MCF 10A (cell line): Measurements from ENCODE around the gene TNS2. TPM values are rescaled to one million over a fixed set of nuclear protein-coding genes. Genes with fewer than 3 reads are reported as not detected.
A peak's percentile ranks its signal among the peaks of the same experiment; 100 is the strongest.

Source experiments
- Bru-seq: library from RNA; stranded (reverse); fragments of 400-500 nt; gene quantifications from one replicate; lab custom pipeline; 2021; lab: Mats Ljungman, UMichigan
- BruChase-seq, 2 experiments: library from RNA; stranded (reverse); fragments of 400-500 nt; gene quantifications; one replicate each; lab custom pipeline; 2021; lab: Mats Ljungman, UMichigan
- BruUV-seq: library from RNA; stranded (reverse); fragments of 400-500 nt; replicated peaks from 2 replicates; lab custom pipeline; 2021; lab: Mats Ljungman, UMichigan
- CTCF ChIA-PET: fragments of 300-600 bp; sonication (Branson Sonifier 250); formaldehyde crosslinking; extraction: SDS; loops from one replicate; lab custom pipeline; 2021; ENCODE audit warnings: antibody characterized with exemption, inconsistent platforms; lab: Yijun Ruan, JAX
- POLR2A ChIA-PET: fragments of 300-600, 350-650 bp; sonication (Branson Sonifier 250); formaldehyde crosslinking; extraction: SDS; loops from one replicate; lab custom pipeline; 2020; ENCODE audit warnings: antibody characterized with exemption, inconsistent platforms; lab: Yijun Ruan, JAX
- DNase-seq: peaks from one replicate; pipeline ENCODE4 v3.0.0-alpha.2; 2018; ENCODE audit not compliant: unreplicated experiment
- H3K27ac Mint-ChIP-seq: one replicate; pipeline ENCODE4 v1.8.0; 2022; ENCODE audit warnings: mild to moderate bottlenecking, low read depth, mixed read lengths; ENCODE audit not compliant: unreplicated experiment
- H3K27me3 Mint-ChIP-seq: one replicate; pipeline ENCODE4 v1.8.0; 2022; ENCODE audit warnings: mixed read lengths; ENCODE audit not compliant: insufficient read depth, unreplicated experiment
- H3K36me3 Mint-ChIP-seq: one replicate; pipeline ENCODE4 v1.8.0; 2022; ENCODE audit warnings: mild to moderate bottlenecking, moderate library complexity, mixed read lengths; ENCODE audit not compliant: insufficient read depth, unreplicated experiment
- H3K4me1 Mint-ChIP-seq: one replicate; pipeline ENCODE4 v1.8.0; 2022; ENCODE audit warnings: mixed read lengths; ENCODE audit not compliant: insufficient read depth, unreplicated experiment
- H3K4me3 Mint-ChIP-seq: one replicate; pipeline ENCODE4 v1.8.0; 2022; ENCODE audit warnings: mild to moderate bottlenecking, moderate library complexity, mixed read lengths; ENCODE audit not compliant: unreplicated experiment
- H3K9me3 Mint-ChIP-seq: one replicate; pipeline ENCODE4 v1.8.0; 2022; ENCODE audit warnings: mixed read lengths; ENCODE audit not compliant: unreplicated experiment
- intact Hi-C: fragments of 100-400 bp; cut with micrococcal nuclease; formaldehyde crosslinking; loops from 2 replicates; pipeline ENCODE4 v1.14.1; 2022
- long read RNA-seq: library from polyadenylated mRNA; stranded (forward); transcript quantifications from one replicate; pipeline ENCODE4 v2.0.0, GENCODE V29; 2022
- total RNA-seq: library from RNA; stranded (reverse); gene quantifications from 2 replicates; pipeline ENCODE4 v1.2.3, GENCODE V29; 2022
- TF ChIP-seq, protein P1 (sequence below): fragments of 200-600 bp; IDR thresholded peaks from one replicate; pipeline ENCODE4 v1.8.0; 2022; ENCODE audit warnings: antibody characterized with exemption, mild to moderate bottlenecking; ENCODE audit not compliant: unreplicated experiment

TNS2 gene, protein sequence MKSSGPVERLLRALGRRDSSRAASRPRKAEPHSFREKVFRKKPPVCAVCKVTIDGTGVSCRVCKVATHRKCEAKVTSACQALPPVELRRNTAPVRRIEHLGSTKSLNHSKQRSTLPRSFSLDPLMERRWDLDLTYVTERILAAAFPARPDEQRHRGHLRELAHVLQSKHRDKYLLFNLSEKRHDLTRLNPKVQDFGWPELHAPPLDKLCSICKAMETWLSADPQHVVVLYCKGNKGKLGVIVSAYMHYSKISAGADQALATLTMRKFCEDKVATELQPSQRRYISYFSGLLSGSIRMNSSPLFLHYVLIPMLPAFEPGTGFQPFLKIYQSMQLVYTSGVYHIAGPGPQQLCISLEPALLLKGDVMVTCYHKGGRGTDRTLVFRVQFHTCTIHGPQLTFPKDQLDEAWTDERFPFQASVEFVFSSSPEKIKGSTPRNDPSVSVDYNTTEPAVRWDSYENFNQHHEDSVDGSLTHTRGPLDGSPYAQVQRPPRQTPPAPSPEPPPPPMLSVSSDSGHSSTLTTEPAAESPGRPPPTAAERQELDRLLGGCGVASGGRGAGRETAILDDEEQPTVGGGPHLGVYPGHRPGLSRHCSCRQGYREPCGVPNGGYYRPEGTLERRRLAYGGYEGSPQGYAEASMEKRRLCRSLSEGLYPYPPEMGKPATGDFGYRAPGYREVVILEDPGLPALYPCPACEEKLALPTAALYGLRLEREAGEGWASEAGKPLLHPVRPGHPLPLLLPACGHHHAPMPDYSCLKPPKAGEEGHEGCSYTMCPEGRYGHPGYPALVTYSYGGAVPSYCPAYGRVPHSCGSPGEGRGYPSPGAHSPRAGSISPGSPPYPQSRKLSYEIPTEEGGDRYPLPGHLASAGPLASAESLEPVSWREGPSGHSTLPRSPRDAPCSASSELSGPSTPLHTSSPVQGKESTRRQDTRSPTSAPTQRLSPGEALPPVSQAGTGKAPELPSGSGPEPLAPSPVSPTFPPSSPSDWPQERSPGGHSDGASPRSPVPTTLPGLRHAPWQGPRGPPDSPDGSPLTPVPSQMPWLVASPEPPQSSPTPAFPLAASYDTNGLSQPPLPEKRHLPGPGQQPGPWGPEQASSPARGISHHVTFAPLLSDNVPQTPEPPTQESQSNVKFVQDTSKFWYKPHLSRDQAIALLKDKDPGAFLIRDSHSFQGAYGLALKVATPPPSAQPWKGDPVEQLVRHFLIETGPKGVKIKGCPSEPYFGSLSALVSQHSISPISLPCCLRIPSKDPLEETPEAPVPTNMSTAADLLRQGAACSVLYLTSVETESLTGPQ (N-terminal part only)
- total RNA-seq: 22.3 and 26.3 TPM in 2 replicates
- percentile 42 among the genes with signal in this experiment for Bru-seq, nascent RNA
- percentile 58 among the genes with signal in this experiment for BruChase-seq, experiment 1, labeled RNA remaining after a 6-hour chase
- percentile 49 among the genes with signal in this experiment for BruChase-seq, experiment 2, labeled RNA remaining after a 2-hour chase
- long read RNA-seq, full-length matches to known transcripts: 2 of 14 reads
- long read RNA-seq, partial matches to known transcripts: 7 of 14 reads
- long read RNA-seq, other reads (novel, unspliced or antisense): 5 of 14 reads

DNA sequence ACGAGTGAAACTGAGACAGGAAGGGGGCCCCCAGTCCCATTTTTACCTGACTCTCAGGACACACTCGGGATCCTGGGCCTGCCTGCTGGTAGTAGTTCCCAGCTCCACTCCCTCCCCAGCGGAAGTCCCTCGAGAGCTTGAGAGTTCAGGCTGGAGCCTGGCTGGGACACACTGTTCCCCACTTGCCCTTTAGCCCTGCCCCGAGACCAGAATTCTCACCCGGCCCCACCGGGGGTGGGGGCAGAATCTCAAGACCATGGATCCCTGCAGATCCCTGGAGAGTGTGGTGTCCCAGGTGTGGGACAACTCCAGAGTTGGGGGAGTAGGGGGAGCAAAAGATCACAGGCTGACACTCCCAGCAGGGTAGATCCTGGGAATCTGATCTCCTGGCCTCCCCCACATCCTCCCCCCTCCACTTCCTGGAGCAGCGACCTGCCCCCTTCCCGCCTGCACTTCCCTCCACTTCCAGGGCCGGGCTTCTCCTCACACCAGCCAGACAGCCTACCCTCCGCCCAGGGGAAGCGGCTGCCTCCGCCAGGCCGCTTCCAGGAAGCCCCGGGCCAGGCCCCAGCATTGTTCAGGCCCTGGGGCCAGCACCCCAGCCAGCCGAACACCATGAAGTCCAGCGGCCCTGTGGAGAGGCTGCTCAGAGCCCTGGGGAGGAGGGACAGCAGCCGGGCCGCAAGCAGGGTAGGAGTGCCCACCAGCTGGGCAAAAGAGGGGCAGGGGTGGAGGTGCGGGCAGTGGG lies at the start of gene TNS2:
Gene TNS2 (plus strand): TSS at position 495 of the 748 bp plus-strand sequence. CDS start 121 bp downstream, at position 616.
- H3K4me3 Mint-ChIP-seq: peak within 1 kb of the TSS; percentile 80
- TF ChIP-seq, protein P1, sequence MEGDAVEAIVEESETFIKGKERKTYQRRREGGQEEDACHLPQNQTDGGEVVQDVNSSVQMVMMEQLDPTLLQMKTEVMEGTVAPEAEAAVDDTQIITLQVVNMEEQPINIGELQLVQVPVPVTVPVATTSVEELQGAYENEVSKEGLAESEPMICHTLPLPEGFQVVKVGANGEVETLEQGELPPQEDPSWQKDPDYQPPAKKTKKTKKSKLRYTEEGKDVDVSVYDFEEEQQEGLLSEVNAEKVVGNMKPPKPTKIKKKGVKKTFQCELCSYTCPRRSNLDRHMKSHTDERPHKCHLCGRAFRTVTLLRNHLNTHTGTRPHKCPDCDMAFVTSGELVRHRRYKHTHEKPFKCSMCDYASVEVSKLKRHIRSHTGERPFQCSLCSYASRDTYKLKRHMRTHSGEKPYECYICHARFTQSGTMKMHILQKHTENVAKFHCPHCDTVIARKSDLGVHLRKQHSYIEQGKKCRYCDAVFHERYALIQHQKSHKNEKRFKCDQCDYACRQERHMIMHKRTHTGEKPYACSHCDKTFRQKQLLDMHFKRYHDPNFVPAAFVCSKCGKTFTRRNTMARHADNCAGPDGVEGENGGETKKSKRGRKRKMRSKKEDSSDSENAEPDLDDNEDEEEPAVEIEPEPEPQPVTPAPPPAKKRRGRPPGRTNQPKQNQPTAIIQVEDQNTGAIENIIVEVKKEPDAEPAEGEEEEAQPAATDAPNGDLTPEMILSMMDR: no peak
- peak within 1 kb of the TSS; percentile 59 for H3K27ac Mint-ChIP-seq
- BruUV-seq: no TSS peak
- H3K27me3 Mint-ChIP-seq: no peaks in the 10 kb centered on the region
- CTCF ChIA-PET: interaction anchor here (2.0 kb wide), 1 partner anchor 11 kb away, joined by 5 read pairs; no protein-coding TSS in a partner anchor
- intact Hi-C loops: no loop called here
- peak; percentile 81 for DNase-seq
- H3K4me1 Mint-ChIP-seq: peaks cover 53% of the 10 kb centered on the region
- peaks cover 12% of the 10 kb centered on the region for H3K36me3 Mint-ChIP-seq
- POLR2A ChIA-PET: interaction anchor here (0.6 to 4.8 kb wide), 7 partner anchors 29 to 573 kb away, joined by 3 to 34 read pairs (median 4); partner anchors contain the start of genes EIF4B, IGFBP6, MYG1 and SPRYD3
- H3K9me3 Mint-ChIP-seq: no peaks in the 10 kb centered on the region

DNA sequence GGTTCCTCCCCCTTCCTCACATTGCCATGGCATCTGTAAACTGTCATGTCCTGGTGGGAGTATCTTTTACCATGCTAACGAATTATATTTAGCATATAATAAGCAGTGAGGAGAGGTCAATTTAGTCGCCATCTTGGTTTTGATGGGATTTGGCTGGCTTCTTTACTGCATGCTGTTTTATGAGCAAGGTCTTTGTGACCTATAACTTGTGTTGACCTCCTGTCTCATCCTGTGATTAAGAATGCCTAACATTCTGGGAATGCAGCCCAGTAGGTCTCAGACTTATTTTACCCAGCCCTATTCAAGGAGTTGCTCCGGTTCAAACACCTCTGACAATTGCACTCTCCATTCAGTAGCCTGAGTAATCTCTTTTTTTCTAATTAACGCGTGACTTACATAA lies 45.7 kb upstream of the TNS2 start:
- H3K4me1 Mint-ChIP-seq: peaks cover 22% of the 10 kb centered on the region
- no peak for DNase-seq
- TF ChIP-seq, protein P1: no peak

DNA sequence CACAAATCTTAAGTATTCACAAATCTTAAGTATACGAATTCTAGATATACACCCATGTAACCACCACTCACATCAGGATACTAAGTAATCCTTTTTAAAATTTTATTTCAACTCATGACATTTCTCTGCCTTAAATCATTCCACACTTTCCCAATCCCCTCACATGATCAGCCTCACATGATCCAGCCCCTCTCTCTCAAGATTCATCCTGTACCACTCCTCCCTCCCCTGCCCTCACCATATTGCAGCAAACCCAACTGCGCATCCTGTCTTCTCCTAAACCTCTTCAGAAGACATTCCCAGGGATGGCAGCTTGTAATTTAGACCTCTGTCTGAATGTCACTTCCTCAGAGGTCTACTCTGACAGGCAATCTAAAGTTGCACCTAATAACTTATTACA lies 45.3 kb upstream of the TNS2 start:
- TF ChIP-seq, protein P1: no peak
- peaks cover 30% of the 10 kb centered on the region for H3K36me3 Mint-ChIP-seq
- DNase-seq: no peak
- peak overlapping the region; percentile 98 for H3K4me3 Mint-ChIP-seq
- BruUV-seq: no TSS peak
- intact Hi-C loops: no loop called here
- no peaks in the 10 kb centered on the region for H3K27me3 Mint-ChIP-seq
- H3K27ac Mint-ChIP-seq: peak overlapping the region; percentile 21
- no peaks in the 10 kb centered on the region for H3K9me3 Mint-ChIP-seq
- ChIA-PET POLR2A (interaction anchor here (0.6 to 2.2 kb wide), 3 partner anchors 13 to 98 kb away, joined by 3 to 11 read pairs (median 10); no protein-coding TSS in a partner anchor), CTCF (interaction anchor here (1.3 kb wide), 1 partner anchor 12 kb away, joined by 3 read pairs; no protein-coding TSS in a partner anchor)
- H3K4me1 Mint-ChIP-seq: peaks cover 22% of the 10 kb centered on the region

More for the DNA sequence above, 45.7 kb upstream of the TNS2 start:
- peak overlapping the region; percentile 98 for H3K4me3 Mint-ChIP-seq
- no peaks in the 10 kb centered on the region for H3K27me3 Mint-ChIP-seq
- intact Hi-C loops: no loop called here
- POLR2A ChIA-PET: no interaction called here
- CTCF ChIA-PET: no interaction called here
- H3K27ac Mint-ChIP-seq: peak overlapping the region; percentile 21
- H3K36me3 Mint-ChIP-seq: peaks cover 26% of the 10 kb centered on the region
- no TSS peak for BruUV-seq
- H3K9me3 Mint-ChIP-seq: no peaks in the 10 kb centered on the region
